ENCODE measurements around the gene EPS8.

- no peak for TF ChIP-seq CTCF (IDR thresholded peaks at IDR 0.05)
- no peak for TF ChIP-seq POLR2A (IDR thresholded peaks at IDR 0.05)
Measured at GRCh38 chr12:15690320-15690719, 98.9 kb downstream of the EPS8 start.

Data from adrenal gland (tissue), 5 donors.